Uterus (tissue), 2 donors: Measurements from ENCODE around the gene FBXO22.

Experiments
- CTCF ChIP-seq, 4 experiments: fragments of 200-600 bp in 2 of 4; fragments of 450-650 bp in 2 of 4; sonication (generic) in 2 of 4; IDR thresholded peaks; one replicate each; pipeline ENCODE4 v1.5.1; 2016 to 2019; ENCODE audit warnings: antibody characterized with exemption in 4 of 4, mild to moderate bottlenecking in 2 of 4, moderate library complexity in 1 of 4
- POLR2A ChIP-seq, 2 donors: fragments of 450-650 bp; IDR thresholded peaks; one replicate each; pipeline ENCODE4 v1.6.1; 2016; ENCODE audit warnings: antibody characterized with exemption in 2 of 2, mild to moderate bottlenecking in 1 of 2, moderate library complexity in 1 of 2

- TF ChIP-seq CTCF (IDR thresholded peaks at IDR 0.05) (no peak), POLR2A (IDR thresholded peaks at IDR 0.05) (no peak)
Observed at GRCh38 chr15:75916978-75917377, 13.3 kb downstream of the FBXO22 start.
